HG03457 (cell line): ENCODE results near the gene S100A13.
"Not testable (repeated sequence)": the region's sequence is repeated elsewhere in the genome, so short reads cannot be mapped to it uniquely, and the experiment has no call there.

Experiments used
- ATAC-seq: cut with Tn5 transposase; IDR thresholded peaks from one replicate; pipeline ENCODE4 v1.9.1; 2021; ENCODE audit warnings: moderate number of reproducible peaks; ENCODE audit not compliant: unreplicated experiment

The S100A13 gene

DNA sequence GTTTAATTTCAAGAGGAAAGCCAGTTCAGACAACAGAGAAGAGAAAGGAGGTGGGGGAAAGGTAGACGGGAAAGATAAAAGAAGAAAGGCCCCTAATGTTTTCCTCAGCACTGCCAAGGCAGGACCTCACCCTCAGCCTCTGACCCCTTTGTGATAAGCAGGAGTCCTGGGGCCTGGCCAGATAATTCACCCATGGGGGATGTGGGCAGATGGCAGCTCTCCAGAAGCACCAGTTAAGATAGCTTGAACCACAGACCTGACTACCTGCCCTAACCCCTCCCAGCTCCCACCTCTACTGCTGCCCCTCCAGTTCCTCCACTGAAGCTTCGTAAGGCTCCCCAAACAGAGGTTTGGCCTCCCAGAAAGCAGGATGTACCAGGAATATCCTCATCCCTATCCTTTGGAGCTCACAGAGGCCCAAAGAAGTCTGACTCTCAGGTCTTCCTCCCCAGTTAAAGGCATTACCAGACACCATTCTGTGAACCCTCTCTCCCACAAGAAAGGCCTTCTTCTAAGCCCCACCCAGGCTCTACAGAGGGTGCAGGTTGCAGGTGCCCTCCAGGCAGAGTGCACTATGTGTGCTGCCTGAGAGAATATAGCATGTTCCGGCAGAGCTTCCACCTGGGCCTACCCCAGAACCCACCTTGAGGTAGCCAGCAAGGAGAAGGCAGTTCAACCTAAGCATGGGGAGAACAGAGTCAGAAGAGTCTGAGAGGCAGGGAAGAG is 22.0 kb upstream of the S100A13 start:
- ATAC-seq = no peak

DNA sequence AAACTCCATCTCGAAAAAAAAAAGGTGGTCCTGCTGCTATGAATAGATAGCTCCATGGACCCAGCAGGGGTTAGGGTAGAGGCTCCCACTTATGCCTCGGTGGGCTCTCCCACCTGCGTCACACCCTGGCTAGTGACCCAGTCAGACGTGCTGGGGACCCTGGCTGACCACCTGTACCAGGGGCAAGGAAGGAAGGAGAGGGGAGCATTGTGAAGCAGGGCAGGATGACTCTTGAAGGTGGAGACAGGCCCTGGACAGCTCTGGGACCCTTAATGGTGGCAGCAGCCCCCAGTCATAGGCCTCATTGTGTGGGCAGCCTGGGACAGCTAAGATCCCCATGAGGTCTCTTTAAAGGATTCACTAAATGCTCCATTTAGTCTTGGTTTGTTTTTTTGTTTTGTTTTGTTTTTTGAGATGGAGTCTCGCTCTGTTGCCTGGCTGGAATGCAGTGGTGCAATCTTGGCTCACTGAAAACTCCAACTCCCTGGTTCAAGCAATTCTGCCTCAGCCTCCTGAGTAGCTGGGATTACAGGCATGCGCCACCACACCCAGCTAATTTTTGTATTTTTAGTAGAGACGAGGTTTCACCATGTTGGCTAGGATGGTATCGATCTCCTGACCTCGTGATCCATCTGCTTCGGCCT is 20.8 kb upstream of the S100A13 start:
- no peak for ATAC-seq

DNA sequence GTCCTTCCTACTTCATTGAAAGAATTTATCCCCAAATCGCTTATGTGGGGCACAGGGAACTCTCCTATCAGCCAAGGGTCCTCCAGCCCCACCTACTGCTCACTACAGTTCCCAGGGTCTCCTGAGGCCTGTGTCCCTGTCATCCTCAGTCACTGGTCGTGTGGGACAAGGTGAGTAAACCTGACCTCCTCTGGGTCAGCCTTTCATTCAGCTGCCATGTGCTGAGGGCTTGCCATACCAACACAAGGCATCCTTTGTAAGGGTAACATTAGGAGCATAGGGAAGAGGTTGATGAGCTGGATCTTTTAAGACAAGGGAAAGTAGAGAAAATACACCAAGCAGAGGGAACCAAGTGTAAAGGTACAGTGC is 20.0 kb upstream of the S100A13 start:
- no peak for ATAC-seq

DNA sequence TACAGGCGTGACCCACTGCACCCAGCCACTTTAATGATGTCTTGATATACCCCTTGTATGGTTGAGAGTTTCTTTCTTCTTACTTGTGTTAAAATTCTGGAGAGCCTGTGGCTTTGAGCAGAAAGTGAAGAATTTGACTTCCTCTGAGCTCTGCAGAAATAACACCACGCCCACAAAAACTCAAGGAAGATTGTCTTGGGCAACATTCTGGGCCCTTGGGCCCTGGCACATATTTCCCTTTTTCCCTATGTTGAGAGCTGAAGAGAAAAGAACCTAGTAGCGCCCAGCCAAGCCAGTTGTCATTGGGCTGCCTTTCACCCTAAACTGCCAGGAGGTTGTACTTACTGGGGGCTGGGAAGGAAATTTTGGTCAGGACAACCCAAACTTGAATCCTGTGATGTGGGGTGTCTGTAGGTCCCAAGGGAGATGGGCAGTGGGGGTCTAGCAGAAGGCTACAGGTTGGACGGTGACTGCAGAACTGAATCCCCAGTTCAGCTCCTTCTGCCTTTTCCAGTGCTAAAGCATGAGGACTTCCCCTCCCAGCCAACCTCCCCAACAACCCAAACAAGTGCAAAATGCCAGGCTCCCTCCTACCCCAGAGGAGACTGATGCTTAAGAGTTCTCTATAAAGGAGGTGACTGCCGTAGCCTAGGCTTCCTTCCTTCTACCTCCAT is 19.5 kb upstream of the S100A13 start:
- ATAC-seq = no peak

GRCh38 chr1:153643816-153644215 is 16.5 kb upstream of the S100A13 start:
- ATAC-seq = no peak

DNA sequence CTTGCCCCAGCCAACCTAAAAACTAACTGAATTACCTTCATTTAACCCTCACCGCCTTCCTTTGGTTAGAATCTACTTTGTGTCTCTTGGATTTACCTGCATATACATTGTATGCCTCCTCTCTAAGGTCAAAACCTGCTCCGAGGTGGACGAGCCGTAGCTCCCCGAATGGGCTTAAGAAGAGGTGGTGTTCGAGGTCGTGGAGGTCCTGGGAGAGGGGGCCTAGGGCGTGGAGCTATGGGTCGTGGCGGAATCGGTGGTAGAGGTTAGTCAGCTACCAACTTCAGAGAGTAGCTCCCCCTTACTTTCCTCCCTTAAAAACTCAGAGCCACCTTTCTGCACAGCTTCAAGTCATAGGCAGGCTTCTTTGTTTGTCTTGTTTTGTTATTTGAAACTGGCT is 15.8 kb upstream of the S100A13 start:
- no peak for ATAC-seq

GRCh38 chr1:153642161-153642560 is 14.9 kb upstream of the S100A13 start:
- no peak for ATAC-seq

DNA sequence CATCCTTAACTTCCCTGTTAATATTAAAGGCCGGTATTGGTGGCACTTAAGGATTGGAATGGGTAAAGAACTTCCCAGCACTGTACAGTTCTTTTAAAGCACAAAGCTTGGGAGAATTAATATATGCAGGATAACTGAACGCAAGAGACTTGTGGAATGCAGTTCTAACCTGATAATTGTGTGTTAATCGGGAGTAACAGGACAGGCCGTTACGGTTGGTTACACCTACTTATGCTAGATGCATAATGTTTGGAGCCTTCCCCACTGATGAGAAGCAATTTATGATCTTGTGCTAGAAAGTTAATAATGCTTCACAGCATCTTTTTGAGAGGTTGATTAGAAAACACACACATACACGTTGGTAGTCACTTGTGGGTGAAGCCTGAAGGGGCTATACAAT is 13.6 kb upstream of the S100A13 start:
- no peak for ATAC-seq

GRCh38 chr1:153640213-153640612 is 12.9 kb upstream of the S100A13 start:
- ATAC-seq = not testable (repeated sequence)

GRCh38 chr1:153639280-153639679 is 12.0 kb upstream of the S100A13 start:
- ATAC-seq = no peak

DNA sequence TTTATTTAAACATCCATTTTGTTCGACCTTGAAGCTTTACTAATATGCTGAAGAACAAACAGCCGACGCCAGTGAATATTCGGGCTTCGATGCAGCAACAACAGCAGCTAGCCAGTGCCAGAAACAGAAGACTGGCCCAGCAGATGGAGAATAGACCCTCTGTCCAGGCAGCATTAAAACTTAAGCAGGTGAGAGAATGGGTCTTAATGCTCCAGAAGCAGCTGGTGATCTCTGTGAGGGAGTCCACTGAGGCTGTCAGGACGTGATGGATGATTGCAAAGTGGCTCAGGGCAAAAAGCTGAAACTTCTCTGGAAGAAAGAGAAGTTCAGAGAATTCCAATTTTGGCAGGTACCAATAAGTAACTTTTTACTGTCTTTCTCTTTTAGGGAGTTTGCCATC is 11.0 kb upstream of the S100A13 start:
- ATAC-seq = no peak

GRCh38 chr1:153636312-153636711 is 9.0 kb upstream of the S100A13 start:
- no peak for ATAC-seq

DNA sequence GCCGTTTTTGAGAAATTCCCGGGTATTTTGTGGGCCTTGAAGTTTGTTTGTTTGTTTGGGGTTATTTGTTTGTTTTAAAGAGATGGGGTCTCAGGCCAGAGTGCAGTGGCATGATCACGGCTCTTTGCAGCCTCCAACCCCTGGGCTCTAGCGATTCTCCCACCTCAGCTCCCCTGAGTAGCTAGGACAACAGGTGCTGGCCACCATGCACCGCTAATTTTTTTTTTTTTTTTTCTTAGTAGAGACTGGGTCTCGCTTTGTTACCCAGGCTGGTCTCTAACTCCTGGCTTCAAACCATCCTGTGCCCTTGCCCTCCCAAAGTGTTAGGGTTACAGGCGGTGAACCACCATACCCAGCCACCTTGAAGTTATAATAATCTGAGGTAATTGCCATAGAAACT is 8.6 kb upstream of the S100A13 start:
- ATAC-seq = no peak

DNA sequence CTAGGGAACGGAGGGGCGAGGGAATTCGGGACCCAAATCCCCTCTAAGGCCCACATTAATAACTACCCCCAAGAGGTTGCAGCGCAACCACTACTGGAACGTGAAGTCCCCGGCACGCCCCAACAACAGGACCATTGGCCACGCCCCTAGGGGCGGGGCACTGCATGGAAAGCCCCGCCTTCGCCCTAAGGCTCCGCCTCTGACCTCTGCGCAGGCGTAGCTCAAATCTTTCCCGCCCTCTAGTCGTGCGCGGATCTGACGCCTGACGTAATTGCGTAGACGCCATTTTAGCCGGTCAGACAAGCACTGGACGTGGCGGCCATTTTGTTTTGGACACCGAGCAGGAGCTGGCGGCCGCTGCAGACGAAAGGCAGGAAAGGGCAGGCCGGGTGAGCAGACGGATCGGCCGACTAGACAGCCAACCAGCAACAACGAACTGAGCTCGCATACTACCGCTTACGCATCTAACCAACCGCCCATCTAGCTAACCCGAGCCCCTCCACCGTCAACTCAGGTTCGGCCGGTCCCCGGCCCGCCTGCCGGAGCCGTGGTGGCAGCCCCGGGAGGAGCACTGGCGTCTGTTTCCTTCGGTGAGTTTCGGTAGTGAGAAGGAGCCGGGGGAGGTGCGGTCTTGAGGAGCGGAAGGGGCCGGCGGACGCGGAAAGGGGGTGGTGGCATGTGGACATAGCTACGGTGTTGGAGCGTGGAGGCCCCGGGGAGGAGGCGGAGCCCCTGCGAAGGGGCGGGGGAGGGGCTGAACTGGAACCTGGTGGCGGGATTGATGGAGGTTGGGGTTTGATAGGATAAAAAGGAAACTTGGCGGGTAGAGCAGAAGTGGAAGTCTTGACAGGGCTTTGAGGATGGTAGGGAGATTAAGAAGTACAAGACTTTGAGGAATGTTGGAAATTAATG is 6.7 kb upstream of the S100A13 start, which contains the start of gene CHTOP:
TSS of gene CHTOP (plus strand) at position 313 of the 912 bp plus-strand sequence. CDS start 2,523 bp downstream, outside the sequence.
- peak; percentile 70 for ATAC-seq

GRCh38 chr1:153633161-153633753 is 6.0 kb upstream of the S100A13 start:
- no peak for ATAC-seq

DNA sequence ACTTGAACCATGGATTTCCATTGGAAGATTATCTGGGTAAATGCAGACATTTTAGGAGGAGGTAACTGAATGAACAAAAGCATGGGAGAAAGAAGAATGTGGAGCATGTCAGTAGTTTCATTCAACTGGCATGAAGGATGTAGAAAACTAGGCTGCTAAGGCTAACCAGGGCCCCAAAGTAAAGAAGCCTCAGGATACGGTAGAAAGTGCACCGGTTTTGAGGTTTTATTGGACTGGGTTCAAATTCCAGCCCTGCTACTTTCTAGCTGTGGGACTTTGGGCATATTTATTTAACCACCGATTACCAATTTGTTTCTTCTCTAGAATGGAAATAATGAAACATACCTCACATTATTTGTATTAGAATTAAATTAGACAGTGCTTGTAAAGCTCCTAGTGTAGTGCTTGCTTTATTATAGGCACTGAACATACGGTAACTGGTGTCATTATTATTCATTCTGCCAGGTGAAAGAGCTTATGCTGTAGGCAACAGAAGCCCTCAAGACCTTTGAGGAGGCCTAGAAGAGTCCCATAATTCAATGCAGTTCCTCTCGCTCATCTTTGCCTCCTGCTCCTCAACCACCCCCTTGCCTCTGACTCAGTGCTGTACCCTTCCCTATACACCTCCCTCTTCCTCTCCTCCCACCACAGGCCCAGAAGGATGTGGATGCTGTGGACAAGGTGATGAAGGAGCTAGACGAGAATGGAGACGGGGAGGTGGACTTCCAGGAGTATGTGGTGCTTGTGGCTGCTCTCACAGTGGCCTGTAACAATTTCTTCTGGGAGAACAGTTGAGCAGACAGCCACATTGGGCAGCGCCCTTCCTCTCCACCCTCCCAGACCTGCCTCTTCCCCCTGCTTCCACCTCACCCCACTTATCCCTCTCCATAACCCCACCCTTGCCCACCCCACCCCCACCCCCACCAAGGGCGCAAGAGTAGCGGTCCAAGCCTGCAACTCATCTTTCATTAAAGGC is 4.0 kb upstream of the S100A13 start:
- no peak for ATAC-seq

DNA sequence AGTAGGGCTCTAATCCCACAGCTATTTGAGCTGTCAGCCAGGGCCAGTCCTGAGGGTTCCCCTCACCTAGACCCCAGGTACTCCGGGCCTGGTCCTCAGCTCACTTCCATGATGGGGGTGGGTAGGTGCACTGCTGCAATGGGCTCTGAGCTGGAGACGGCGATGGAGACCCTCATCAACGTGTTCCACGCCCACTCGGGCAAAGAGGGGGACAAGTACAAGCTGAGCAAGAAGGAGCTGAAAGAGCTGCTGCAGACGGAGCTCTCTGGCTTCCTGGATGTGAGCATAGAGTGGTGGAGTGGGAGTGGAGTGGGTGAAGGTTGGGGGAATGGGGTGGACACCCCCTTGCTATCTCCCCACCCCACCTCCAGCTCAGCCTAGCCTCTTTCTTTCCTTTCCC is 3.1 kb upstream of the S100A13 start:
- ATAC-seq = no peak

- ATAC-seq = no peak
These were observed 2.7 kb upstream of the S100A13 start for GRCh38 chr1:153629971-153630370.

GRCh38 chr1:153629343-153629665 is 2.0 kb upstream of the S100A13 start:
- ATAC-seq = no peak
